Caco-2 (cell line): ENCODE results near the gene CFAP299. TPM values are rescaled to one million over a fixed set of nuclear protein-coding genes. Genes with fewer than 3 reads are reported as not detected.

Experiments
- BruUV-seq: library from RNA; stranded (reverse); fragments of 400-500 nt; replicated peaks from 2 replicates; lab custom pipeline; 2021; lab: Mats Ljungman, UMichigan
- CTCF ChIA-PET: fragments of 300-600 bp; sonication (Branson Sonifier 250); formaldehyde crosslinking; loops from one replicate; lab custom pipeline; 2022; ENCODE audit warnings: antibody characterized with exemption; lab: Charles Lee
- POLR2A ChIA-PET: fragments of 300-600 bp; sonication (Branson Sonifier 250); formaldehyde crosslinking; loops from one replicate; lab custom pipeline; 2022; ENCODE audit warnings: antibody characterized with exemption; lab: Charles Lee
- DNase-seq, 2 experiments: peaks; one replicate each; pipeline versions ENCODE4 v3.0.0 to v3.0.0-alpha.2; 2020 to 2022
- H3K27me3 ChIP-seq: replicated peaks from 2 replicates; pipeline ENCODE4 v1.6.0; 2011; ENCODE audit warnings: low read length; ENCODE audit not compliant: control insufficient read depth, insufficient read depth
- H3K36me3 ChIP-seq: 2 replicates; pipeline ENCODE4 v1.5.1; 2011; ENCODE audit warnings: low read length; ENCODE audit not compliant: control insufficient read depth, insufficient read depth
- H3K4me1 ChIP-seq: fragments of 250-450 bp; sonication (Bioruptor Pico); 2 replicates; pipeline ENCODE4 v1.5.1; 2020; ENCODE audit warnings: mild to moderate bottlenecking
- H3K4me3 ChIP-seq: 2 replicates; pipeline ENCODE4 v1.5.1; 2011; ENCODE audit warnings: low read depth, mild to moderate bottlenecking, control low read depth, low read length
- H3K9me3 ChIP-seq: fragments of 250-450 bp; sonication (Bioruptor Pico); 2 replicates; pipeline ENCODE4 v1.5.1; 2020; ENCODE audit warnings: mild to moderate bottlenecking, moderate library complexity
- H3K27ac Mint-ChIP-seq: one replicate; pipeline ENCODE4 v1.8.0; 2022; ENCODE audit warnings: mixed read lengths; ENCODE audit not compliant: unreplicated experiment
- H3K27me3 Mint-ChIP-seq: one replicate; pipeline ENCODE4 v1.8.0; 2022; ENCODE audit warnings: mixed read lengths; ENCODE audit not compliant: insufficient read depth, unreplicated experiment
- H3K36me3 Mint-ChIP-seq: one replicate; pipeline ENCODE4 v1.8.0; 2022; ENCODE audit warnings: mild to moderate bottlenecking, mixed read lengths; ENCODE audit not compliant: insufficient read depth, unreplicated experiment
- H3K4me1 Mint-ChIP-seq: one replicate; pipeline ENCODE4 v1.8.0; 2022; ENCODE audit warnings: low read depth, mixed read lengths; ENCODE audit not compliant: unreplicated experiment
- H3K4me3 Mint-ChIP-seq: one replicate; pipeline ENCODE4 v1.8.0; 2022; ENCODE audit warnings: mild to moderate bottlenecking, moderate library complexity, mixed read lengths; ENCODE audit not compliant: unreplicated experiment
- H3K9me3 Mint-ChIP-seq: one replicate; pipeline ENCODE4 v1.8.0; 2022; ENCODE audit warnings: mixed read lengths; ENCODE audit not compliant: unreplicated experiment
- CTCF ChIP-seq, 2 experiments: fragments of 200-600 bp in 1 of 2; IDR thresholded peaks; 1 replicate in 1 of 2; 2 replicates in 1 of 2; pipeline versions ENCODE4 v1.5.1 to v1.8.0; 2011 to 2022; ENCODE audit warnings: antibody characterized with exemption in 1 of 2, control low read depth in 1 of 2, inconsistent platforms in 1 of 2, low read depth in 1 of 2, low read length in 1 of 2, mild to moderate bottlenecking in 1 of 2, moderate library complexity in 1 of 2; ENCODE audit not compliant: insufficient read depth in 1 of 2, severe bottlenecking in 1 of 2, unreplicated experiment in 1 of 2
- intact Hi-C: fragments of 100-400 bp; cut with micrococcal nuclease; formaldehyde crosslinking; loops from one replicate; pipeline ENCODE4 v1.10.0; 2022; ENCODE audit not compliant: unreplicated experiment
- total RNA-seq: library from RNA; stranded (reverse); gene quantifications from 2 replicates; pipeline ENCODE4 v1.2.3, GENCODE V29; 2022

Gene CFAP299
- total RNA-seq, 1 experiment from 2014 or later, result not detected

GRCh38 chr4:80367737-80368136 lies 32.2 kb downstream of the CFAP299 start:
- no peak for TF ChIP-seq CTCF (IDR thresholded peaks at IDR 0.05; ENCODE audit: insufficient read depth in 1 of 2, low read depth in 1 of 2, low read length in 1 of 2, severe bottlenecking in 1 of 2, unreplicated experiment in 1 of 2)
- H3K36me3 ChIP-seq, result no peaks in the 10 kb centered on the region
- Mint-ChIP-seq H3K4me1 (no peaks in the 10 kb centered on the region), H3K4me3 (no peak overlapping the region), H3K27ac (no peak overlapping the region), H3K36me3 (no peaks in the 10 kb centered on the region), H3K27me3 (peaks cover 2% of the 10 kb centered on the region), H3K9me3 (peaks cover 16% of the 10 kb centered on the region)
- DNase-seq, result no peak
- H3K4me1 ChIP-seq, result no peaks in the 10 kb centered on the region
- no peaks in the 10 kb centered on the region for H3K27me3 ChIP-seq
- H3K9me3 ChIP-seq, result no peaks in the 10 kb centered on the region
- no peak overlapping the region for H3K4me3 ChIP-seq
- POLR2A ChIA-PET, result no interaction called here
- BruUV-seq, result no TSS peak
- intact Hi-C loops, result loop anchor here (10.0 kb wide), 3 partner anchors 137 to 247 kb away; no protein-coding TSS in a partner anchor
- CTCF ChIA-PET, result no interaction called here

GRCh38 chr4:80370635-80371034 lies 35.1 kb downstream of the CFAP299 start:
- H3K27me3 ChIP-seq, result no peaks in the 10 kb centered on the region
- Mint-ChIP-seq H3K4me1 (no peaks in the 10 kb centered on the region), H3K4me3 (no peak overlapping the region), H3K9me3 (peaks cover 16% of the 10 kb centered on the region), H3K36me3 (no peaks in the 10 kb centered on the region), H3K27ac (no peak overlapping the region), H3K27me3 (peaks cover 2% of the 10 kb centered on the region)
- H3K9me3 ChIP-seq, result no peaks in the 10 kb centered on the region
- DNase-seq, result no peak
- no peak overlapping the region for H3K4me3 ChIP-seq
- intact Hi-C loops, result no loop called here
- POLR2A ChIA-PET, result no interaction called here
- CTCF ChIA-PET, result no interaction called here
- H3K36me3 ChIP-seq, result no peaks in the 10 kb centered on the region
- H3K4me1 ChIP-seq, result no peaks in the 10 kb centered on the region
- no TSS peak for BruUV-seq
- no peak for TF ChIP-seq CTCF (IDR thresholded peaks at IDR 0.05; ENCODE audit: insufficient read depth in 1 of 2, low read depth in 1 of 2, low read length in 1 of 2, severe bottlenecking in 1 of 2, unreplicated experiment in 1 of 2)

GRCh38 chr4:80371046-80371445 lies 35.5 kb downstream of the CFAP299 start:
- no peaks in the 10 kb centered on the region for H3K36me3 ChIP-seq
- DNase-seq, result no peak
- intact Hi-C loops, result no loop called here
- Mint-ChIP-seq H3K27ac (no peak overlapping the region), H3K36me3 (no peaks in the 10 kb centered on the region), H3K4me3 (no peak overlapping the region), H3K27me3 (peaks cover under 1% of the 10 kb centered on the region), H3K4me1 (no peaks in the 10 kb centered on the region), H3K9me3 (peaks cover 16% of the 10 kb centered on the region)
- BruUV-seq, result no TSS peak
- ChIA-PET CTCF (no interaction called here), POLR2A (no interaction called here)
- no peaks in the 10 kb centered on the region for H3K9me3 ChIP-seq
- H3K4me1 ChIP-seq, result no peaks in the 10 kb centered on the region
- H3K4me3 ChIP-seq, result no peak overlapping the region
- H3K27me3 ChIP-seq, result no peaks in the 10 kb centered on the region
- TF ChIP-seq CTCF (IDR thresholded peaks at IDR 0.05; ENCODE audit: insufficient read depth in 1 of 2, low read depth in 1 of 2, low read length in 1 of 2, severe bottlenecking in 1 of 2, unreplicated experiment in 1 of 2), result no peak
